ENCODE measurements around the gene PRR5.

PRR5 gene

DNA sequence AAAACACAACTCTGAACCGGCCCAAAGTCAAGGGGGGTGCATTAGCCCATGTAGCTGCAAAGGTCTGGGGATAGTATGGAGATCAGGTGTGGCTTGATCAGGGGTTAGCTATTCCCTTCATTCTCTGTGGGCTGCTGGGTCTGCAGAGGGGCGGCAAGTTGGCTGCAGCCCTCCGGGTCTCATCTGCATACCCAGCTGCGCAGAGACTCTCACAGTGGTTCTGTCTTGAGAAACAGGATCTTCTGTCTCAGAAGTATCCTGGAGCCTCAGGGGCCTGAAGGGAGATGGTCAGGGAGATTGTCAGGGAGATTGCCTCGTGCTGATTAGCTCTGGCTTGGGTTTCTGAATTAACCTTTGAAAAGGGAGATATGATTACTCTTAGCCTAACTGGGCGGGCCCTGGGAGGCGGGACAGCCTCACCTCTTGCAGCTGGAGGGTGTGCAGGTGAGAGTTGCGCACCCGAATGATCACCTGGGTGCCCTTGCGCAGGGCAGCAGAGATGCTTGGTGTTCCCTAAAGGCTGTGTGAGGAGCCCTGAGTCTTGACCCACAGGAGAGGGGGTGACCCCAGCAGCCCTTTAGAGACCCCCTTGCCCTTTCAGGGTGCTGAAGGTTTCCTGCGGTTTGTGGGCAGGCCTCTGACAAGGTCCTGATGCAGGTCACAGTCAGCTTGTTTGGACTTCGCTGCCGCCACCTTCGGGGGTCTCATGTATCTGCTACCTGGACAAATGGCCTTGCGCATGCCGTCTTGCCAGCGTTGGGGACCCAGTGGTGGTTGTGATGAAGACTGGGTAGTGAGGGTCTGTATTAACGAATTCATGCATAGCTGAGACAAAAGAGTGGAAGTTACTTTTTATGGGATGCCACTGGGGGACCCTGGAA lies 57.7 kb downstream of the PRR5 start:
- peak; percentile 84 for DNase-seq

DNA sequence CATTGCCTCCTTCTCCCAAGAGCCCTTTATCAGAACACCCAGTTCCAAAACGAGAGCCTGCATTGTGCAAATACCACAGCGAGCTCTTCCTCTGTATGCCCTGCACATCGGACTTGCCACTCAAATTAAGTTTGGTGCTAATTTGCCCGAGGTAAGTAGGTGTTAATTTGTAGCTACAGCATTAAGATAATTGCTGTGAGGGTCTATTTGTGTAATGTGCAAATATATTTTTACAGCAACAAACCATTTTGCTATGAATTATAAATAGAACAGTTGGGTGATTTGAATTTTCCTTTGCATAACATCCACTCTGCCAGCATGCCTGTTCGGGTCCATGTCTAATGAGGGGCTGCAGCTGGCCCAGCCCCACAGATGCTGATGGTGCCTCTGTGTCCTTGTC lies 58.5 kb downstream of the PRR5 start:
- no peak for DNase-seq

DNA sequence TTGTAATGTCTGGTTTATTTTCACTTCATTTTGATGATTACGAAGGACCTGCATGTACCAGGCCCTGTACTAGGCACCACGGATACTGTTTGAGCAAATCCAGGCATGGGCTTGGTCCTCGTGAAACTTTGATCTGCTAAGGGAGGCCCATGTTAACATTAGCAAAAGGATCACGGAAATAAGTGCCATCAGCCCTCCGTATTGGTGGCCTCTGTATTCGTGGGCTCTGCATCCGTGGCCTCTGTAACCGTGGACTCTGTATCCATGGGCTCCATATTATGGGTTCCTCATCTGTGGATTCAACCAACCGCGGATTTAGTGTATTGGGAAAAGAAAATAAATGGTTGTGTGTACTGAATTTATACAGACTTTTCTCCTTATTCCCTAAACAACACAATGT lies 59.0 kb downstream of the PRR5 start:
- DNase-seq, result no peak

- no peak for DNase-seq
Measured at GRCh38 chr22:44764373-44764772, 62.4 kb downstream of the PRR5 start.

- peak; percentile 58 for DNase-seq
Measured at GRCh38 chr22:44764974-44765373, 63.0 kb downstream of the PRR5 start.

- DNase-seq, result no peak
Measured at GRCh38 chr22:44765571-44766285, 63.7 kb downstream of the PRR5 start.

DNA sequence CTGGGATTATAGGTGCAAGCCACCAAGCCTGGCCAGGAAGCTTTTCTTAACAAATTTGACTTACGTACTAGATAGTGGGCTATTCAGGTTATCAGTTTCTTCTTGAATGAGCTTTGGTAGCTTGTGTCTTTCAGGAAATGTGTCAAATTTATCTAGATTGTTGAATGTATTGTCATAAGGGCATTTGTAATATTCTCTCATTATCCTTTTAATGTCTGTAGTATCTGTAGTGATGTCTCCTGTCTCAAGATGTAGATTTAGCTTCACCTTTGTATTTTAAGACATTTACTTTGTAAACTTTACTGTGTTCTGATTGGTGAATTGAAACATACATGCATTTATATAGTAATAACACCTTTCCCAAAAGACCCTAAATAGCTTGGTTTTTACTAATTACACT lies 71.1 kb downstream of the PRR5 start:
- DNase-seq, result no peak

- DNase-seq, result no peak
Measured at GRCh38 chr22:44775862-44776261, 73.9 kb downstream of the PRR5 start.

DNA sequence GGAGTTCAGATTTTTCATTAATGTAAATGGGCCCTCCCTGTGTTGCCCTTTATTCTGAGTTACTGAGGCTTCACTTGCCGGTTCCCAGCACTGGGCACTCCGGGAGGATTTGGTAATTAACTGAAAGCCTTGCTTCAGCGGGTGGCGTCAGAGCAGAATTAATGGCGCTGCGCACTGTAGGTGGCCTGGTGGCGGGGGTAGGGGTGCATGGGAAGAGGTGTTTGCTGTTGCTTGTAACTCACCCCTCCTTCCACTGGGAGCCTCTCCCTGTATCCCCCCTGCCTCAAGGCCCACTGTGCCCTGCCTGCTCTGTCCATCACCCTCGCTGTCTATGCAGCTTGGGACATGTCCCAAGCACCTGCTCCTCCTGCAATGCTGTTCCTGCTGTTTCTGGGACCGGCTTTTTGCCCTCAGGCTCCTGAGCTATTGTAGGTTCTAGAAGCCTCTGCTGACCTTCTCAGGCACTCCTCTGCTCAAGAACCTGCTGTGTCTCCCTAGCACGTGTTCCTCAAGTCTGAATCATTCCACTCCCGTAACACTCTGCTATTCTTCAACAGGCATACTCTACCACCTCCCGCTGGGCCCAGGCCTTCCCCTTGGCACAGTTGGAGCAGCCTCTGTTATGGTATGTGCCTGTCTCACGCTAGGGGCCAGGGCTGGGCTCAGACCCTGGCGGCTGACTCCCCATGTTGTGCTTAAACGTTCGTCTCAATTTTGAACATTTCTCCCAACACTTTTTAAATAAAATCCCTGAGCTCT lies 74.8 kb downstream of the PRR5 start:
- no peak for DNase-seq

- no peak for DNase-seq
Measured at GRCh38 chr22:44777364-44777755, 75.4 kb downstream of the PRR5 start.

GRCh38 chr22:44780876-44781449 lies 79.0 kb downstream of the PRR5 start:
- no peak for DNase-seq

DNA sequence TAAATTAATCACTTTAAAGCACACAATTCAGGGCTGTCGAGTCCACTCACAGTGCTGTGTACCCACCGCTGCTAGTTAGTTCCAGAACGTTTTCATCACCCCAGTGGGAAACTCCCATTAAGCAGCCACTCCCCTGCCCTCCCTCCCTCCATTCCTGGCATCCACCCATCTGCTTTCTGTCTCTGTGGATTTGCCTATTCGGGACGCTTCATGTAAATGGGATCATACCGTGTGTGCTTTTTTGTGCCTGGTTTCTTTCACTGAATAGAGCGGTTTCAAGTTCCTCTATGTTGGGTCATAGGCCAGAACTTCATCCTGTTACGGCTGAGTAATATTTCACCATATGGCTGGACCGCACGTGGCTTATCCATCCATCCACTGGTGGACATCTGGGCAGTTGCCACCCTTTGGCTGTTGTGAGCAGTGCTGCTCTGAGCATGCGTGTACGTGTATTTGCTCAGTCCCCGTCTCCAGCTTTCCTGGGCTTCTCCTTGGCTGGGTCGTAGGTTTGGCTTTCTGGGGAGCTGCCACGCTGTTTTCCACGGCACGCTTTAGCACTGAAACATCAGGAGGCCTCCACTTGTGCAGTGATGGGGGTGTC lies 80.5 kb downstream of the PRR5 start:
- DNase-seq, result no peak

- no peak for DNase-seq
Measured at GRCh38 chr22:44783091-44783490, 81.1 kb downstream of the PRR5 start.

DNA sequence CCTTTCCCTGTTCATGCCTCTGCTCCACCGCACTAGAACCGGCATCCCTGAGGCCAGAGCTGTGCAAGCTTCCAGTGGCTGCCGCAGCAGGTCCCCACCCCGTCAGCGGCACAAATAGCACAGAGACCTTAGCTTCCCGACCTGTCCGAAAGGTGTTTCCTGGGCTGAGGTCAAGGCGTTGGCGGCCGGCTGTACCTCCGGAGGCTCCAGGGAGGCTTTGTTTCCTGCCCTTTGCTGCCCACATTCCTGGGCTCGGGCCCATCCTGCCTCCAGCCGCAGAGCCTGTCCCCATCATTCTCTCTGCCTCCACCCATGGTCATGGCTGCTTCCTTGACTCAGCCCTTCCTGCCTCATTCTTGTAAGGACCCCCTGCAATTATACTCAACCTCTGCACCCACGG lies 81.6 kb downstream of the PRR5 start:
- no peak for DNase-seq

GRCh38 chr22:44786136-44786535 lies 84.1 kb downstream of the PRR5 start:
- DNase-seq, result no peak

DNA sequence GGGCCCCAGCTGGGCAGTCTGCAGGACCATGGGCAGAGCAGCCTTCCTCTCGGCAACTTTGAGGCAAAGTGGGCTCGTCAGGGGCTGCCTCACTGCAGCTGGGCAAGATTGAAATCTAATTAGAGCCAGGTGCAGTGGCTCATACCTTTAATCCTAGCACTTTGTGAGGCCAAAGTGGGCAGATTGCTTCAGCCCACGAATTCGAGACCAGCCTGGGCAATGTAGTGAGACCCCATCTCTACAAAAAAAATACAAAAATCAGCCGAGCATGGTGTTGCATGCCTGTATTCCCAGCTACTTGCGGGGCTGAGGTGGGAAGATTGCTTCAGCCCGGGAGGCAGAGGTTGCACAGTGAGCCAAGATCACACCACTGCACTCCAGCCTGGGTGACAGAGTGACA lies 84.6 kb downstream of the PRR5 start:
- DNase-seq, result no peak
